ENCODE results near the gene RCOR1. TPM values are rescaled to one million over a fixed set of nuclear protein-coding genes. Genes with fewer than 3 reads are reported as not detected.

Gene RCOR1
- total RNA-seq, 1 experiment from 2014 or later = 34.1 TPM

GRCh38 chr14:102629011-102629444 is 36.6 kb downstream of the RCOR1 start:
- H2BK15ac ChIP-seq (ENCODE audit: low read depth, low read length) = no peak overlapping the region
- no peak overlapping the region for H3K27ac ChIP-seq (ENCODE audit: insufficient read length, low read depth, low read length)
- H2AK5ac ChIP-seq (ENCODE audit: insufficient read length, low read length) = no peak overlapping the region
- no peak overlapping the region for H2BK120ac ChIP-seq (ENCODE audit: low read depth, low read length, poor library complexity, severe bottlenecking)
- no peaks in the 10 kb centered on the region for H3K23me2 ChIP-seq (ENCODE audit: insufficient read length, low read depth, low read length, poor library complexity, severe bottlenecking)
- no peak overlapping the region for H3K14ac ChIP-seq (ENCODE audit: insufficient read depth, low read length)
- H3K27me3 ChIP-seq (ENCODE audit: insufficient read depth, low read length) = no peaks in the 10 kb centered on the region
- H3K9me3 ChIP-seq (ENCODE audit: control insufficient read depth, low read depth, low read length) = no peaks in the 10 kb centered on the region
- H3K4me2 ChIP-seq (ENCODE audit: insufficient read depth, insufficient read length, low read length) = no peak overlapping the region
- Mint-ChIP-seq H3K27me3 (ENCODE audit: low read depth) (no peaks in the 10 kb centered on the region), H3K4me3 (no peak overlapping the region), H3K4me1 (peaks cover 31 to 37% of the 10 kb centered on the region in 2 experiments), H3K9me3 (no peaks in the 10 kb centered on the region), H3K36me3 (ENCODE audit: insufficient read depth in 1 of 3, low read depth in 3 of 3) (peaks cover 0 to 3% (median 0%) of the 10 kb centered on the region in 3 experiments; a peak in 1 of 7 replicates), H3K27ac (peak overlapping the region in 2 of 3 experiments; percentile 44 to 66; a peak in 5 of 7 replicates)
- H3K79me2 ChIP-seq (ENCODE audit: insufficient read depth, low read length) = peaks cover 8% of the 10 kb centered on the region; the same call in 1 of the 2 replicates
- peaks cover 22% of the 10 kb centered on the region for H3K79me1 ChIP-seq (ENCODE audit: insufficient read depth, low read depth, low read length, poor library complexity, severe bottlenecking)
- H4K91ac ChIP-seq (ENCODE audit: insufficient read length, low read depth, low read length) = no peak overlapping the region
- no peak overlapping the region for H2AFZ ChIP-seq (ENCODE audit: low read length)
- no peak overlapping the region for H2BK5ac ChIP-seq (ENCODE audit: insufficient read length, low read length)
- no peak overlapping the region for H3K23ac ChIP-seq (ENCODE audit: insufficient read length, low read depth, low read length)
- TF ChIP-seq, protein P1, sequence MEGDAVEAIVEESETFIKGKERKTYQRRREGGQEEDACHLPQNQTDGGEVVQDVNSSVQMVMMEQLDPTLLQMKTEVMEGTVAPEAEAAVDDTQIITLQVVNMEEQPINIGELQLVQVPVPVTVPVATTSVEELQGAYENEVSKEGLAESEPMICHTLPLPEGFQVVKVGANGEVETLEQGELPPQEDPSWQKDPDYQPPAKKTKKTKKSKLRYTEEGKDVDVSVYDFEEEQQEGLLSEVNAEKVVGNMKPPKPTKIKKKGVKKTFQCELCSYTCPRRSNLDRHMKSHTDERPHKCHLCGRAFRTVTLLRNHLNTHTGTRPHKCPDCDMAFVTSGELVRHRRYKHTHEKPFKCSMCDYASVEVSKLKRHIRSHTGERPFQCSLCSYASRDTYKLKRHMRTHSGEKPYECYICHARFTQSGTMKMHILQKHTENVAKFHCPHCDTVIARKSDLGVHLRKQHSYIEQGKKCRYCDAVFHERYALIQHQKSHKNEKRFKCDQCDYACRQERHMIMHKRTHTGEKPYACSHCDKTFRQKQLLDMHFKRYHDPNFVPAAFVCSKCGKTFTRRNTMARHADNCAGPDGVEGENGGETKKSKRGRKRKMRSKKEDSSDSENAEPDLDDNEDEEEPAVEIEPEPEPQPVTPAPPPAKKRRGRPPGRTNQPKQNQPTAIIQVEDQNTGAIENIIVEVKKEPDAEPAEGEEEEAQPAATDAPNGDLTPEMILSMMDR (conservative IDR thresholded peaks at IDR 0.05) = no peak
- no peak overlapping the region for H3T11ph ChIP-seq (ENCODE audit: low read length)
- no peak overlapping the region for H2BK20ac ChIP-seq (ENCODE audit: low read depth, low read length, poor library complexity, severe bottlenecking)
- no peak overlapping the region for H3K4ac ChIP-seq (ENCODE audit: low read depth, low read length)
- H4K20me1 ChIP-seq (ENCODE audit: control insufficient read depth, insufficient read depth, insufficient read length) = no peaks in the 10 kb centered on the region
- H3K9ac ChIP-seq (ENCODE audit: extremely low read depth, insufficient read length, low read length) = no peak overlapping the region
- H3K4me1 ChIP-seq (ENCODE audit: insufficient read depth, low read length) = peaks cover 2% of the 10 kb centered on the region
- H4K5ac ChIP-seq (ENCODE audit: insufficient read length, low read depth, low read length) = no peak overlapping the region
- no CpG with 5 or more reads among the region's 8 CpGs for WGBS (ENCODE audit: extremely low coverage, insufficient read length, low lambda C conversion rate)
- no peak overlapping the region for H3K56ac ChIP-seq (ENCODE audit: insufficient read length, low read depth, low read length)
- no peak for DNase-seq
- H2BK12ac ChIP-seq (ENCODE audit: insufficient read length, low read depth, low read length) = no peak overlapping the region
- H4K8ac ChIP-seq (replicated peaks; ENCODE audit: insufficient read length, low read depth, low read length) = no peak overlapping the region
- no peak overlapping the region for H3K18ac ChIP-seq (ENCODE audit: insufficient read length, low read depth, low read length)
